Retinal pigment epithelial cell (primary cell): ENCODE measurements around the gene S1PR4.
"Not testable (repeated sequence)": the region's sequence is repeated elsewhere in the genome, so short reads cannot be mapped to it uniquely, and the experiment has no call there.

Source experiments
- DNase-seq: peaks from one replicate; pipeline ENCODE4 v3.0.0-alpha.2; 2010; ENCODE audit warnings: low read depth
- H3K4me3 ChIP-seq: 2 replicates; pipeline ENCODE4 v1.5.1; 2011; ENCODE audit warnings: mild to moderate bottlenecking, low read length, control low read depth, moderate library complexity
- TF ChIP-seq, protein P1 (sequence below): conservative IDR thresholded peaks from 2 replicates; pipeline ENCODE4 v1.5.1; 2011; ENCODE audit warnings: low read depth, low read length, control low read depth, inconsistent platforms

S1PR4 gene

GRCh38 chr19:3201911-3202310 is 23.3 kb downstream of the S1PR4 start:
- DNase-seq = no peak
- H3K4me3 ChIP-seq = no peak overlapping the region
- TF ChIP-seq, protein P1, sequence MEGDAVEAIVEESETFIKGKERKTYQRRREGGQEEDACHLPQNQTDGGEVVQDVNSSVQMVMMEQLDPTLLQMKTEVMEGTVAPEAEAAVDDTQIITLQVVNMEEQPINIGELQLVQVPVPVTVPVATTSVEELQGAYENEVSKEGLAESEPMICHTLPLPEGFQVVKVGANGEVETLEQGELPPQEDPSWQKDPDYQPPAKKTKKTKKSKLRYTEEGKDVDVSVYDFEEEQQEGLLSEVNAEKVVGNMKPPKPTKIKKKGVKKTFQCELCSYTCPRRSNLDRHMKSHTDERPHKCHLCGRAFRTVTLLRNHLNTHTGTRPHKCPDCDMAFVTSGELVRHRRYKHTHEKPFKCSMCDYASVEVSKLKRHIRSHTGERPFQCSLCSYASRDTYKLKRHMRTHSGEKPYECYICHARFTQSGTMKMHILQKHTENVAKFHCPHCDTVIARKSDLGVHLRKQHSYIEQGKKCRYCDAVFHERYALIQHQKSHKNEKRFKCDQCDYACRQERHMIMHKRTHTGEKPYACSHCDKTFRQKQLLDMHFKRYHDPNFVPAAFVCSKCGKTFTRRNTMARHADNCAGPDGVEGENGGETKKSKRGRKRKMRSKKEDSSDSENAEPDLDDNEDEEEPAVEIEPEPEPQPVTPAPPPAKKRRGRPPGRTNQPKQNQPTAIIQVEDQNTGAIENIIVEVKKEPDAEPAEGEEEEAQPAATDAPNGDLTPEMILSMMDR = no peak

GRCh38 chr19:3202346-3202745 is 23.8 kb downstream of the S1PR4 start:
- TF ChIP-seq, protein P1 = no peak
- DNase-seq = no peak
- no peak overlapping the region for H3K4me3 ChIP-seq

DNA sequence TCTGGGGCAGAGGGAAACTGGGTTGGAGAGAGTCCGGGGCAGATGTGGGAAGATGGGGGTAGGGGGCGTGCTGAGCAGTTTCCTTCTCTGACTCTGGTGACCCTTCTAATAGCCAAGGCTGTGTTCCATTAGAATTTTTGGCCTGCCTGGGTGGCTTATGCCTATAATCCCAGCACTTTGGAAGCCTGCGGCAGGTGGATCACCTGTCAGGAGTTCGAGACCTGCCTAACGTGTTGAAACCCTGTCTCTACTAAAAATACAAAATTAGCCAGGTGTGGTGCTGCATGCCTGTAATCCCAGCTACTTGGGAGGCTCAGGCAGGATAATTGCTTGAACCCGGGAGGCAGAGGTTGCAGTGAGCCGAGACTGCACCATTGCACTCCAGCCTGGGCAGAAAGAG is 24.3 kb downstream of the S1PR4 start:
- not testable (repeated sequence) for DNase-seq, H3K4me3 ChIP-seq

GRCh38 chr19:3203805-3204645 is 25.5 kb downstream of the S1PR4 start:
- TF ChIP-seq, protein P1 = no peak
- no peak overlapping the region for H3K4me3 ChIP-seq
- no peak for DNase-seq

GRCh38 chr19:3204646-3205275 is 26.2 kb downstream of the S1PR4 start:
- DNase-seq = no peak
- H3K4me3 ChIP-seq = no peak overlapping the region
- TF ChIP-seq, protein P1 = no peak

DNA sequence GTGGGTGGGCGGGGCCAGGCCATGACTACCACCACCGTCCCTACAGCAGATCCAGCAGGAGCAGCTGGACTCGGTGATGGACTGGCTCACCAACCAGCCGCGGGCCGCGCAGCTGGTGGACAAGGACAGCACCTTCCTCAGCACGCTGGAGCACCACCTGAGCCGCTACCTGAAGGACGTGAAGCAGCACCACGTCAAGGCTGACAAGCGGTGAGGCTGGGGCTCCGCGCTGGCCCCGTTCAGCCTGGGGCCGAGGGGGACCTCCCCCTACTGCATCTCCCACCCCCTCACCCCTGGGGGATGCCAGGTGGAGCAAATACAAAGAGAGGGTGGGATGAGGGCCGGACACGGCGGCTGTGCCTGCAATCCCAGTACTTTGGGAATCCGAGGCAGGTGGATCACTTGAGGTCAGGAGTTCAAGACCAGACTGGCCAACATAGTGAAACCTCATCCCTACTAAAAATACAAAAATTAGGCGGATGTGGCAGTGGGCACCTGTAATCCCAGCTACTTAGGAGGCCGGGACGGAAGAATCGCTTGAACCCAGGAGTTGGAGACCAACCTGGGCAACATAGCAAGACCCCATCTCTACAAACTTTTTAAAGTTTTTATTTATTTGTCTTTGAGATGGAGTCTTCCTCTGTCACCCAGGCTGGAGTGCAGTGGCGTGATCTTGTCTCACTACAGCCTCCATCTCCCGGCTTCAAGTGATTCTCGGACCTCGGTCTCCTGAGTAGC is 27.8 kb downstream of the S1PR4 start:
- DNase-seq = no peak
- TF ChIP-seq, protein P1 = no peak
- H3K4me3 ChIP-seq = no peak overlapping the region

- DNase-seq = no peak
- H3K4me3 ChIP-seq = no peak overlapping the region
- TF ChIP-seq, protein P1 = no peak
Measured at GRCh38 chr19:3207461-3208242, 29.1 kb downstream of the S1PR4 start.
